HG02571 (cell line): ENCODE results near the gene LPAR6.

Experiments used
- ATAC-seq: cut with Tn5 transposase; IDR thresholded peaks from one replicate; pipeline ENCODE4 v1.9.1; 2021; ENCODE audit warnings: mild to moderate bottlenecking, moderate library complexity; ENCODE audit not compliant: unreplicated experiment

Gene LPAR6

DNA sequence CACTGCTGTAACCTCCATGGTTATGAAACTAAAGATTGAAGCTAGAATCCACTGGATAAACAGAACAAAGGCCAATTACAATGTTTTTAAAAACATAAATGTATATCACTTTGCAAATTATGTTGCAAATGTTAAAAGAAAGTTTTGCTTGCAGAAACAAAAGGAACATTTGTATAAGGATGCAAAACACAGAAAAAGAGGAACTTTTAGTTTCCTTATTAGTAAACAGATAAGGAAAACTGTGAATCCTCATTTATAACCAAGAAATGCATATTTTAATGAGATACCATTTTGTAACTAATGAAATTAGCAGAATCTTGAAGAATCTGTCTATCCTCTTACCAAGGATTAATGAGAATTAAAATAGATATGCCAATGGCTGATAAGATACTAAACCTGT is 32.3 kb downstream of the LPAR6 start:
- no peak for ATAC-seq

DNA sequence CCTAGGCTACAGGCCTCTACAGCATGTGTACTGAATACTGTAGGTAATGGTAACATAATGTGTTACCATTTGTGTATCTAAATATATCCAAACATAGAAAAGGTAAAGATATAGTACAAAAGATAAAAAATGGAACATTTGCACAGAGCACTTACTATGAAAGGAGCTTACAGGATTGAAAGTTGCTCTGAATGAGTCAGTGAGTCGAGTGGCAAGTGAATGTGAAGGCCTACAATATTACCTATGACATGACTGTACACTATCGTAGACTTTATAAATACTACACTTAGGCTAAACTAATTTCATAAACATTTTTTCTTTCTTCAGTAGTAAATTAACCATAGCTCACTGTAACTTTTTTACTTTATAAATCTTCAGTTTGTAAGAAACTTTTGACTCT is 35.1 kb downstream of the LPAR6 start:
- ATAC-seq, result no peak

DNA sequence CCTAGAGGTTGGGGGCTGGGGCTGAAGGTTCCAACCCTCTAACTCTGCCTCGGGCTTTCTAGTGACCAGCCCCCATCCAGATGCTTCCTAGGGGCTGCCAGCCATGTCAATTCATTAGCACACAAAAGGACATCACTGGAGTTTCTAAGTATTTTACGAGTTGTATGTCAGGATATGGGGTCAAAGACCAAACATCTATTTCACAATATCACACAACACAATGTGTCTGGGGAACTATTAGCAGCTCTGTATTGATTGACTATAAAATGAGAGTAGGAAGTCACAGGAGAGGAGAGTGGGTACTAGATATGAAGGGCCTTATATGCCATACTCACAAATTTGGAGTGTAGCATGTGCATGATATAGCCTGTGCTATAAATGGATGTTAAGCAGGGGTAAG is 42.1 kb downstream of the LPAR6 start:
- no peak for ATAC-seq

DNA sequence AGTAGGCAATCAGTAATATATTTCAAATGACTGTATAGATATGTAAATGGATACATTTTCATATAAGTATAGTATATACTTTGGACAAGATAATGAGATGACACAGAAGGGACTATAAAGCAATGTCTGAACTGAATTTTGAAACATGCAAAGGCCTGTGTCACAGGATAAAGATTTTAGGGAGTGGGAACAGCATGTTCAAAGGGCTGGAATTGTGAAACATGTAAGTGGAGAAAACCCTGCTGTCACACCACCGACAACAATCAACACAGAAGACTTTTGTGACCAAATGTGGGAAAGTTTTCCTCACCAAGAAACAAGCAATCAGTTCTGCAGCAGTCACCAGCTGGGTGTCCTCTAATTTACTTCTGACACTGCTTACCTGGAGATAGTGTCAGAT is 42.9 kb downstream of the LPAR6 start:
- ATAC-seq, result no peak
